GM12874 (cell line): ENCODE data around the gene SH3PXD2A.

Experiments used
- TF ChIP-seq, protein P1 (sequence below): IDR thresholded peaks from 2 replicates; pipeline ENCODE4 v1.5.1; 2011; ENCODE audit warnings: low read depth, mild to moderate bottlenecking, control low read depth, low read length, moderate library complexity; ENCODE audit not compliant: insufficient read depth

The SH3PXD2A gene

DNA sequence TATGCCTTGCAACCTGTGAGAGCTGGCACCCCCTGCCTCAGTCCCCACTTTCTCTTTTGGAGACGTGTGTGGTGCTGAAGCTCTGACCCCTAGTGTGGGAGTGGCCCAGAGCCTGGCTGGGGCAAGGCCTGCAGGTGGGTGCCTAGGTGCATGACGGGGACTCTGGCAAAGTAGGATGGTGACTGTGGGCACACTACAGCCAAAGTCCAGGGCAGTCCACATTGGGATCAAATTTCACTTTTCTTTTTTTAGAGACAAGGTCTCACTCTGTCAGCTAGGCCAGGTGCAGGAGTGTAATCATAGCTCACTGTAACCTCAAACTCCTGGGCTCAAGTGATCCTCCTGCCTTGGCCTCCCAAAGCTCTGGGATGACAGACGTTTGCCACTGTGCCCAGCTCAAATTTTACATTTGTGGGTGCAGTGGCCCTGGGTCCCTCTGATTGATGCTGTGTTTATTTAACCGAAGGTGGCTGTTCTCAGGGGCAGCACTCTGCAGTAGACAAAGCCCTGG is 309.6 kb downstream of the SH3PXD2A start:
- TF ChIP-seq, protein P1, sequence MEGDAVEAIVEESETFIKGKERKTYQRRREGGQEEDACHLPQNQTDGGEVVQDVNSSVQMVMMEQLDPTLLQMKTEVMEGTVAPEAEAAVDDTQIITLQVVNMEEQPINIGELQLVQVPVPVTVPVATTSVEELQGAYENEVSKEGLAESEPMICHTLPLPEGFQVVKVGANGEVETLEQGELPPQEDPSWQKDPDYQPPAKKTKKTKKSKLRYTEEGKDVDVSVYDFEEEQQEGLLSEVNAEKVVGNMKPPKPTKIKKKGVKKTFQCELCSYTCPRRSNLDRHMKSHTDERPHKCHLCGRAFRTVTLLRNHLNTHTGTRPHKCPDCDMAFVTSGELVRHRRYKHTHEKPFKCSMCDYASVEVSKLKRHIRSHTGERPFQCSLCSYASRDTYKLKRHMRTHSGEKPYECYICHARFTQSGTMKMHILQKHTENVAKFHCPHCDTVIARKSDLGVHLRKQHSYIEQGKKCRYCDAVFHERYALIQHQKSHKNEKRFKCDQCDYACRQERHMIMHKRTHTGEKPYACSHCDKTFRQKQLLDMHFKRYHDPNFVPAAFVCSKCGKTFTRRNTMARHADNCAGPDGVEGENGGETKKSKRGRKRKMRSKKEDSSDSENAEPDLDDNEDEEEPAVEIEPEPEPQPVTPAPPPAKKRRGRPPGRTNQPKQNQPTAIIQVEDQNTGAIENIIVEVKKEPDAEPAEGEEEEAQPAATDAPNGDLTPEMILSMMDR: no peak

DNA sequence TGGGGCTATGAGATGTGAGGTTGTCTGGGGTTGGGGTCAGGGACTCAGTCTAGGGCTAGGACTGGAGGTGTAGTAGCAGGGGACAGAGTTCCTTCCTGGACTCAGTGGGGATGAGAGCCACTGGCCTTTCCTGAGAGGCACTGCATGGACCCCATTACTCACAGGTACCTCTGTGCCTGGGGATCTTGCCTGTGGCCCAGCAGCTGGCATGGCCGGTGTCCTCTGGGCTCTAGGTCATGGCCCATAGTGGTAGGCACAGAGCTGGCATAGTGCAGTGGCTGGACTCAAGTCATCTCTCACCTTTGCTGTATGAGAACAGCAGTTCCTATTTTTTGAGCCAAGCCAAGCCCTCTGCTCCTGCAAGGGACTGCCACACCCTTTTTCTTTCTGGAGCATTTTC is 310.0 kb downstream of the SH3PXD2A start:
- TF ChIP-seq, protein P1: no peak

DNA sequence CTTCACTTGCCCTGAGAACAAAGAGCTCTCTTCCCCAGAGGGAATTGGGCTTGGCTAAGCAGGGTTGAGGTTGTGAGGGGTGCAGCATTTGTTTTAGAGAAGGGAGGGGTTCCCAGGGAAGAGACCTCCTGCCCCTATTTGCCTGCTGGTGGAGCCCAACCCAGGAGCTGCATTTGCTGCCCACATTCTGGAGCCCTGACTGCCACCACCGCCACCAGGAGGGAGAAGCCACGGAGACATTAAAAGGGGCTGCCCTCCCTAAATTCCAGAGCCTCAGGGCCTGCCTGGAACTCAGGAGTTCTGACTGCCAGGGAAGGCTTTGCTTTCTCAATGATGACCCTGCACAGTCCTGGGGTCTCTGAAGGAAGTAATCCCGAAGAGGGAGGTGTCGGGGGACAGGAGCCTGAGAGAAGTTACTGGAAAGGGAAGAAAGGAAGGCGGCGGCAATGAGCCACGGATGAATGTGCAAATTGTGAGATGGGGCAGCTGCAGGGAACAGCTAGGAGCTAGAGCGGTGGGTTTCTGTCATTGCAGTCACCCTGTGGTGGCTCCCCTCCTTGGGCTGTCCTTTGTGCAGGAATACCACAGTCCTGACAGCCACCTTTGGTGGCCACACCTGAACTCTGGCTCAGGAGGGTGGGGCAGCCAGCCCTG is 310.6 kb downstream of the SH3PXD2A start:
- TF ChIP-seq, protein P1: no peak
